ENCODE results near the gene IQCN. TPM values are rescaled to one million over a fixed set of nuclear protein-coding genes. Genes with fewer than 3 reads are reported as not detected.

IQCN gene
- total RNA-seq, 1 donor from 2014 or later: 4.9 TPM

GRCh38 chr19:18304208-18304457 is 29.9 kb upstream of the IQCN start:
- H3K36me3 ChIP-seq: peaks cover 10% of the 10 kb centered on the region
- ATAC-seq (no peak), DNase-seq (no peak)
- no peak for TF ChIP-seq CTCF (IDR thresholded peaks at IDR 0.05)
- intact Hi-C loops (cut with DNase I): no loop called here
- H3K27ac ChIP-seq: peak overlapping the region; percentile 97
- no peaks in the 10 kb centered on the region for H3K27me3 ChIP-seq
- peaks cover 58% of the 10 kb centered on the region for H3K4me1 ChIP-seq
- no peaks in the 10 kb centered on the region for H3K9me3 ChIP-seq
- H3K4me3 ChIP-seq: peak overlapping the region; percentile 48

- ATAC-seq: no peak
- TF ChIP-seq CTCF (IDR thresholded peaks at IDR 0.05): no peak
- intact Hi-C loops (cut with DNase I): no loop called here
- Histone ChIP-seq H3K27ac (peak overlapping the region; percentile 44), H3K4me3 (no peak overlapping the region), H3K36me3 (no peaks in the 10 kb centered on the region), H3K9me3 (no peaks in the 10 kb centered on the region), H3K27me3 (no peaks in the 10 kb centered on the region), H3K4me1 (peaks cover 49% of the 10 kb centered on the region)
- DNase-seq: no peak
Observed at GRCh38 chr19:18301718-18302111, 27.5 kb upstream of the IQCN start.

GRCh38 chr19:18300930-18301717 is 26.9 kb upstream of the IQCN start:
- intact Hi-C loops (cut with DNase I): no loop called here
- peaks cover 43% of the 10 kb centered on the region for H3K4me1 ChIP-seq

GRCh38 chr19:18299654-18300053 is 25.4 kb upstream of the IQCN start:
- intact Hi-C loops (cut with DNase I): no loop called here
- H3K4me3 ChIP-seq: no peak overlapping the region
- ATAC-seq (no peak), DNase-seq (no peak)
- H3K9me3 ChIP-seq: no peaks in the 10 kb centered on the region
- H3K27ac ChIP-seq: no peak overlapping the region
- peaks cover 33% of the 10 kb centered on the region for H3K4me1 ChIP-seq
- no peak for TF ChIP-seq CTCF (IDR thresholded peaks at IDR 0.05)
- no peaks in the 10 kb centered on the region for H3K36me3 ChIP-seq
- H3K27me3 ChIP-seq: no peaks in the 10 kb centered on the region

More at GRCh38 chr19:18300930-18301717, 26.9 kb upstream of the IQCN start:
- Histone ChIP-seq H3K27me3 (no peaks in the 10 kb centered on the region), H3K36me3 (no peaks in the 10 kb centered on the region), H3K27ac (peak overlapping the region; percentile 44), H3K4me3 (no peak overlapping the region), H3K9me3 (no peaks in the 10 kb centered on the region)
- ATAC-seq (peak; percentile 73), DNase-seq (peak; percentile 86)
- TF ChIP-seq CTCF (IDR thresholded peaks at IDR 0.05): no peak

- Histone ChIP-seq H3K27ac (no peak overlapping the region), H3K4me3 (no peak overlapping the region), H3K9me3 (no peaks in the 10 kb centered on the region), H3K4me1 (peaks cover 24% of the 10 kb centered on the region), H3K36me3 (no peaks in the 10 kb centered on the region), H3K27me3 (no peaks in the 10 kb centered on the region)
- no peak for ATAC-seq
- intact Hi-C loops (cut with DNase I): no loop called here
- no peak for DNase-seq
- TF ChIP-seq CTCF (IDR thresholded peaks at IDR 0.05): no peak
Observed at GRCh38 chr19:18298601-18299000, 24.3 kb upstream of the IQCN start.

- H3K27ac ChIP-seq: no peak overlapping the region
- DNase-seq: no peak
- TF ChIP-seq CTCF (IDR thresholded peaks at IDR 0.05): no peak
- no peaks in the 10 kb centered on the region for H3K9me3 ChIP-seq
- H3K4me1 ChIP-seq: peaks cover 12% of the 10 kb centered on the region
- no peaks in the 10 kb centered on the region for H3K36me3 ChIP-seq
- no peak overlapping the region for H3K4me3 ChIP-seq
- intact Hi-C loops (cut with DNase I): no loop called here
- no peaks in the 10 kb centered on the region for H3K27me3 ChIP-seq
- no peak for ATAC-seq
Observed at GRCh38 chr19:18297308-18297707, 23.1 kb upstream of the IQCN start.

All from upper lobe of right lung (tissue), 1 donor.